Panc1 (cell line): ENCODE measurements around the gene NAA60. TPM values are rescaled to one million over a fixed set of nuclear protein-coding genes. Genes with fewer than 3 reads are reported as not detected.

Source experiments
- ATAC-seq: fragments of 200-7000 bp; cut with Tn5 transposase; 2 replicates; pipeline ENCODE4 v1.9.1; 2020; ENCODE audit warnings: mild to moderate bottlenecking, moderate library complexity
- BruUV-seq: library from RNA; stranded (reverse); fragments of 400-500 nt; replicated peaks from 2 replicates; lab custom pipeline; 2021; lab: Mats Ljungman, UMichigan
- CTCF ChIA-PET: fragments of 300-600 bp; sonication (Branson Sonifier 250); formaldehyde crosslinking; loops from one replicate; lab custom pipeline; 2022; ENCODE audit warnings: antibody characterized with exemption; lab: Charles Lee
- POLR2A ChIA-PET: fragments of 300-600 bp; sonication (Branson Sonifier 250); formaldehyde crosslinking; loops from one replicate; lab custom pipeline; 2022; ENCODE audit warnings: antibody characterized with exemption; lab: Charles Lee
- DNase-seq: peaks from one replicate; pipeline ENCODE4 v3.0.0-alpha.2; 2010; ENCODE audit warnings: low read depth, low spot score
- H3K27ac ChIP-seq: 2 replicates; pipeline ENCODE4 v1.5.1; 2011; ENCODE audit warnings: mild to moderate bottlenecking, low read length, inconsistent platforms
- H3K27me3 ChIP-seq: fragments of 200-500 bp; sonication (Bioruptor generic); 2 replicates; pipeline ENCODE4 v1.6.0; 2014; ENCODE audit warnings: low read length, inconsistent platforms; ENCODE audit not compliant: control insufficient read depth, insufficient read depth
- H3K36me3 ChIP-seq: fragments of 200-500 bp; sonication (Bioruptor generic); 2 replicates; pipeline ENCODE4 v1.5.1; 2014; ENCODE audit warnings: inconsistent platforms, mild to moderate bottlenecking, low read length, moderate library complexity; ENCODE audit not compliant: control insufficient read depth, insufficient read depth
- H3K4me1 ChIP-seq: 2 replicates; pipeline ENCODE4 v1.5.1; 2011; ENCODE audit warnings: inconsistent platforms, mild to moderate bottlenecking, low read length, moderate library complexity; ENCODE audit not compliant: control insufficient read depth, insufficient read depth
- H3K4me3 ChIP-seq, 2 experiments: 2 replicates each; pipeline ENCODE4 v1.5.1; 2011 to 2012; ENCODE audit warnings: low read depth in 2 of 2, low read length in 2 of 2, mild to moderate bottlenecking in 2 of 2, inconsistent platforms in 1 of 2, moderate library complexity in 1 of 2
- H3K9me3 ChIP-seq: fragments of 200-500 bp; sonication (Bioruptor generic); 2 replicates; pipeline ENCODE4 v1.5.1; 2014; ENCODE audit warnings: low read depth, mild to moderate bottlenecking, inconsistent platforms, low read length, moderate library complexity; ENCODE audit not compliant: control insufficient read depth, insufficient read depth
- POLR2AphosphoS5 ChIP-seq: IDR thresholded peaks from 2 replicates; pipeline ENCODE4 v1.6.1; 2012; ENCODE audit warnings: mild to moderate bottlenecking, low read depth, low read length, moderate library complexity
- SIN3A ChIP-seq: IDR thresholded peaks from 2 replicates; pipeline ENCODE4 v1.6.1; 2012; ENCODE audit warnings: low read depth, mild to moderate bottlenecking, low read length, moderate library complexity, borderline replicate concordance; ENCODE audit not compliant: insufficient read depth
- TCF7L2 ChIP-seq: IDR thresholded peaks from 2 replicates; pipeline ENCODE4 v1.6.1; 2011; ENCODE audit warnings: mild to moderate bottlenecking, low read depth, low read length, inconsistent platforms
- in situ Hi-C: cut with HindIII; loops from 2 replicates; pipeline ENCODE4 v1.10.0; 2016; ENCODE audit warnings: low sequenced_read_pairs, low pct_unique_long_range_greater_than_20kb
- intact Hi-C: fragments of 100-400 bp; cut with micrococcal nuclease; formaldehyde crosslinking; loops from one replicate; pipeline ENCODE4 v1.10.0; 2022; ENCODE audit not compliant: unreplicated experiment
- total RNA-seq: library from RNA; stranded (reverse); gene quantifications from one replicate; pipeline ENCODE4 v1.2.1, GENCODE V29; 2021; ENCODE audit not compliant: unreplicated experiment
- TF ChIP-seq, protein P1 (sequence below): fragments of 450-650 bp; IDR thresholded peaks from 2 replicates; pipeline ENCODE4 v1.5.1; 2017; ENCODE audit warnings: mild to moderate bottlenecking
- TF ChIP-seq, protein P2 (sequence below), 2 experiments: IDR thresholded peaks; 2 replicates each; pipeline ENCODE4 v1.6.1; 2011 to 2012; ENCODE audit warnings: low read depth in 2 of 2, control low read depth in 1 of 2, low read length in 1 of 2, mild to moderate bottlenecking in 1 of 2, moderate library complexity in 1 of 2; ENCODE audit not compliant: insufficient read depth in 1 of 2

Gene NAA60
- total RNA-seq, 1 experiment from 2014 or later: 56.0 TPM

DNA sequence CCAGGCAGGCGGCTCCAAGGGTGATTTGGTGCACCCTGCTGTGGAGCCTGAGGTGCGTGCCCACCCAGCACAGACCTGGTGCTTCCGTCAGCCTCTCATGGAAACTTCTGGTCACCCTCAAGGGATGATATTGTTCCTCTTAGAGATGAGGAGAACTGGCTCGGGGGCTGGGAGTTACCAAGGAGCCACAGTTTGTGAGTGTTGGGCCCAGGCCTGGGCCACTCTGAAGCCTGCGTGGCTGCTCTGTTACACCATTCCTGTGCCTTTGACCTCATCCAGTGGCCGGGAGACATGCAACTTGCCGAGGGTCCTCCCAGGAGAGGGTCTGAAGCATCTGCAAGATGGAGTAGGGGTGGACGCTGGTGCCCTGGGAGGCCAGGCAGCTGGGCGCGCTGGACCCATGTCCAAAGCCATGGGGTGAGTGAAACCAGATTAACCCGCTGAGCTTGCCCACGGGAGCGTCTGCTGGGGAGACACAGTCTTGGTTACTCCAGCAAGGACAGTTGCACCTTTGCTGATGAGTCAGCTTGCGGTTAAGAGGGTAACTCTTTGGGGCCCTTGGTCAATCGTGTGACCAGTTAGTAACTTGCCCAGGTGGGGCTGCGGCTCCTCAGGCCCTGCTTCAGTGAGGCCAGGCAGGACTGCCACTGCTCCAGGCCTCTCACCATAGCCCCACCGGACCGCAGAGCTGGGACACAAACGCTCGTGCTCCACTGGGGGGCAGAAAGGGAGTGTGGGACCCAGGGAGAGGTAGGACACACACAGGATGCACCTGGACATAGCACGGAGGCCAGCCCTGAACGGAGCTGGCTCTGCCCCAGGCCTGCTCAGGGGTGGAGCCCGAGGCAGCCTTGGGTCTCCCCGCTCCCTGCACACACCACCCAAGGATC, 44.3 kb downstream of the NAA60 start:
- CTCF ChIA-PET: interaction anchor here (0.6 kb wide), 1 partner anchor 26 kb away, joined by 3 read pairs; no protein-coding TSS in a partner anchor
- no peaks in the 10 kb centered on the region for H3K4me1 ChIP-seq
- H3K4me3 ChIP-seq: no peak overlapping the region
- POLR2A ChIA-PET: no interaction called here
- H3K36me3 ChIP-seq: peaks cover 7% of the 10 kb centered on the region; the same call in 1 of the 2 replicates
- in situ Hi-C loops: no loop called here
- no peak for ATAC-seq
- no peaks in the 10 kb centered on the region for H3K27me3 ChIP-seq
- no peaks in the 10 kb centered on the region for H3K9me3 ChIP-seq
- DNase-seq: no peak
- no TSS peak for BruUV-seq
- TF ChIP-seq, protein P1, sequence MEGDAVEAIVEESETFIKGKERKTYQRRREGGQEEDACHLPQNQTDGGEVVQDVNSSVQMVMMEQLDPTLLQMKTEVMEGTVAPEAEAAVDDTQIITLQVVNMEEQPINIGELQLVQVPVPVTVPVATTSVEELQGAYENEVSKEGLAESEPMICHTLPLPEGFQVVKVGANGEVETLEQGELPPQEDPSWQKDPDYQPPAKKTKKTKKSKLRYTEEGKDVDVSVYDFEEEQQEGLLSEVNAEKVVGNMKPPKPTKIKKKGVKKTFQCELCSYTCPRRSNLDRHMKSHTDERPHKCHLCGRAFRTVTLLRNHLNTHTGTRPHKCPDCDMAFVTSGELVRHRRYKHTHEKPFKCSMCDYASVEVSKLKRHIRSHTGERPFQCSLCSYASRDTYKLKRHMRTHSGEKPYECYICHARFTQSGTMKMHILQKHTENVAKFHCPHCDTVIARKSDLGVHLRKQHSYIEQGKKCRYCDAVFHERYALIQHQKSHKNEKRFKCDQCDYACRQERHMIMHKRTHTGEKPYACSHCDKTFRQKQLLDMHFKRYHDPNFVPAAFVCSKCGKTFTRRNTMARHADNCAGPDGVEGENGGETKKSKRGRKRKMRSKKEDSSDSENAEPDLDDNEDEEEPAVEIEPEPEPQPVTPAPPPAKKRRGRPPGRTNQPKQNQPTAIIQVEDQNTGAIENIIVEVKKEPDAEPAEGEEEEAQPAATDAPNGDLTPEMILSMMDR: no peak
- TF ChIP-seq TCF7L2 (no peak), POLR2AphosphoS5 (no peak), SIN3A (no peak)
- TF ChIP-seq, protein P2, sequence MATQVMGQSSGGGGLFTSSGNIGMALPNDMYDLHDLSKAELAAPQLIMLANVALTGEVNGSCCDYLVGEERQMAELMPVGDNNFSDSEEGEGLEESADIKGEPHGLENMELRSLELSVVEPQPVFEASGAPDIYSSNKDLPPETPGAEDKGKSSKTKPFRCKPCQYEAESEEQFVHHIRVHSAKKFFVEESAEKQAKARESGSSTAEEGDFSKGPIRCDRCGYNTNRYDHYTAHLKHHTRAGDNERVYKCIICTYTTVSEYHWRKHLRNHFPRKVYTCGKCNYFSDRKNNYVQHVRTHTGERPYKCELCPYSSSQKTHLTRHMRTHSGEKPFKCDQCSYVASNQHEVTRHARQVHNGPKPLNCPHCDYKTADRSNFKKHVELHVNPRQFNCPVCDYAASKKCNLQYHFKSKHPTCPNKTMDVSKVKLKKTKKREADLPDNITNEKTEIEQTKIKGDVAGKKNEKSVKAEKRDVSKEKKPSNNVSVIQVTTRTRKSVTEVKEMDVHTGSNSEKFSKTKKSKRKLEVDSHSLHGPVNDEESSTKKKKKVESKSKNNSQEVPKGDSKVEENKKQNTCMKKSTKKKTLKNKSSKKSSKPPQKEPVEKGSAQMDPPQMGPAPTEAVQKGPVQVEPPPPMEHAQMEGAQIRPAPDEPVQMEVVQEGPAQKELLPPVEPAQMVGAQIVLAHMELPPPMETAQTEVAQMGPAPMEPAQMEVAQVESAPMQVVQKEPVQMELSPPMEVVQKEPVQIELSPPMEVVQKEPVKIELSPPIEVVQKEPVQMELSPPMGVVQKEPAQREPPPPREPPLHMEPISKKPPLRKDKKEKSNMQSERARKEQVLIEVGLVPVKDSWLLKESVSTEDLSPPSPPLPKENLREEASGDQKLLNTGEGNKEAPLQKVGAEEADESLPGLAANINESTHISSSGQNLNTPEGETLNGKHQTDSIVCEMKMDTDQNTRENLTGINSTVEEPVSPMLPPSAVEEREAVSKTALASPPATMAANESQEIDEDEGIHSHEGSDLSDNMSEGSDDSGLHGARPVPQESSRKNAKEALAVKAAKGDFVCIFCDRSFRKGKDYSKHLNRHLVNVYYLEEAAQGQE (IDR thresholded peaks at IDR 0.05; ENCODE audit: insufficient read depth in 1 of 2, low read depth in 2 of 2, low read length in 1 of 2): no peak
- intact Hi-C loops: no loop called here
- no peak overlapping the region for H3K27ac ChIP-seq

DNA sequence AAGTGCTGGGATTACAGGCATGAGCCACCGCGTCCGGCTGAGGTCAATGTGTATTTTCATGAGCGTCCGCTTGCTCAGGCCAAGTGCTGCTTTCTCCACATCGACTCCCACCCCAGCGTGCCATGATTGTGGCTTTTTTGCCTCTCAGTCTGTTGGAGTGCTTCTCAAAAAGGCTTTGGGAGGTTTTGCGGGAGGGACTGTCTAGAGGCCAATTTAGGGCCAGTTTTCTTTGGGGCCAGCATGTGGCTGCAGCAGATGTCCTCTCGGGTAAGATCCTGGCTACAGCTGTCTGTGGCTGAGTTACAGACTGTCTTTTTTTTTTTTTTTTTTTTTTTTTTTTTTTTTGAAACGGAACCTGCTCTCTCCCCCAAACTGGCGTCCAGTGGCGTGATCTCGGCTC, 45.3 kb downstream of the NAA60 start:
- POLR2A ChIA-PET: interaction anchor here (0.6 kb wide), 1 partner anchor 13 kb away, joined by 10 read pairs; no protein-coding TSS in a partner anchor
- H3K9me3 ChIP-seq: no peaks in the 10 kb centered on the region
- H3K4me1 ChIP-seq: no peaks in the 10 kb centered on the region
- H3K27me3 ChIP-seq: no peaks in the 10 kb centered on the region
- in situ Hi-C loops: no loop called here
- no peak for TF ChIP-seq POLR2AphosphoS5
- TF ChIP-seq, protein P2 (IDR thresholded peaks at IDR 0.05; ENCODE audit: insufficient read depth in 1 of 2, low read depth in 2 of 2, low read length in 1 of 2): no peak
- TF ChIP-seq TCF7L2: no peak
- TF ChIP-seq SIN3A: no peak
- TF ChIP-seq, protein P1: no peak
- intact Hi-C loops: no loop called here
- H3K27ac ChIP-seq: no peak overlapping the region
- H3K4me3 ChIP-seq: no peak overlapping the region
- no peak for DNase-seq
- CTCF ChIA-PET: no interaction called here
- no peak for ATAC-seq
- no peaks in the 10 kb centered on the region for H3K36me3 ChIP-seq
- no TSS peak for BruUV-seq
